ENCODE results near the gene TRAF4.

The TRAF4 gene

DNA sequence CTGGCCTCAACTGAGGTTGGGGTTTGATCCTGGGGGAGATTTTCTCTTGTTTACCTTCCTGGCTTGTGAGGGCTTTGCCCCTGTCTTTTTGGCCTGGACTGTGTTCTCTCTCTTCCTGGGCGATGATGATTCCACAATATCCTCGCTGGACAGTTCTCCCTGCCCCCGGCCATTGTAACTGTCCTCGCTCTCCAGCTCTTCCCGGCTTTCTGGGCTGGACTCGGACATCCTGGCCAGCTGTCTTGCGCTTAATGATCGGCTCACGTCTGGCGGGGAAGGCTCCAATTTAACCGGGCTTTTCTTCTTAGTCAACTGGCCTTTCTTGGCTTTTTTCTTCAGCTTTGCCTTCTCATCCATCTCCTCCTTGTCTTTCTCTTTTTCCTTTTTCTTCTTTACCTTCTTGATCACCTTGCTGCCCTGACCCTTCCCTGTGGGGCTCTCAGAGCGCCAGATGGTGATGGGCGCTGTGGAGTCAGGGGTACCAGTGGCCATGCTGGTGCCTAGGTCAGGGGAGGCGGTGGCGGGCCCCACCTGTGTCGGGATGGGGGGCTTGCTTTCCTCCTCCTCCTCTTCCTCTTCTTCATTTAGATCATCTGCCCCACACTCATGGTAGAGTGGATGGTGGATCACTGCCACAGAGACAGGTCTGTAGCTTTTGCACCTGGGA, 40.1 kb upstream of the TRAF4 start:
- DNase-seq (ENCODE audit: low read depth), result no peak
- H3K4me3 ChIP-seq (ENCODE audit: low read depth, low read length), result no peak overlapping the region
- TF ChIP-seq, protein P1, sequence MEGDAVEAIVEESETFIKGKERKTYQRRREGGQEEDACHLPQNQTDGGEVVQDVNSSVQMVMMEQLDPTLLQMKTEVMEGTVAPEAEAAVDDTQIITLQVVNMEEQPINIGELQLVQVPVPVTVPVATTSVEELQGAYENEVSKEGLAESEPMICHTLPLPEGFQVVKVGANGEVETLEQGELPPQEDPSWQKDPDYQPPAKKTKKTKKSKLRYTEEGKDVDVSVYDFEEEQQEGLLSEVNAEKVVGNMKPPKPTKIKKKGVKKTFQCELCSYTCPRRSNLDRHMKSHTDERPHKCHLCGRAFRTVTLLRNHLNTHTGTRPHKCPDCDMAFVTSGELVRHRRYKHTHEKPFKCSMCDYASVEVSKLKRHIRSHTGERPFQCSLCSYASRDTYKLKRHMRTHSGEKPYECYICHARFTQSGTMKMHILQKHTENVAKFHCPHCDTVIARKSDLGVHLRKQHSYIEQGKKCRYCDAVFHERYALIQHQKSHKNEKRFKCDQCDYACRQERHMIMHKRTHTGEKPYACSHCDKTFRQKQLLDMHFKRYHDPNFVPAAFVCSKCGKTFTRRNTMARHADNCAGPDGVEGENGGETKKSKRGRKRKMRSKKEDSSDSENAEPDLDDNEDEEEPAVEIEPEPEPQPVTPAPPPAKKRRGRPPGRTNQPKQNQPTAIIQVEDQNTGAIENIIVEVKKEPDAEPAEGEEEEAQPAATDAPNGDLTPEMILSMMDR (IDR thresholded peaks at IDR 0.05; ENCODE audit: control insufficient read depth, extremely low read depth, insufficient read depth), result no peak

GRCh38 chr17:28704219-28704858, 39.5 kb upstream of the TRAF4 start:
- DNase-seq (ENCODE audit: low read depth), result no peak
- TF ChIP-seq, protein P1 (IDR thresholded peaks at IDR 0.05; ENCODE audit: control insufficient read depth, extremely low read depth, insufficient read depth), result no peak
- H3K4me3 ChIP-seq (ENCODE audit: low read depth, low read length), result no peak overlapping the region

DNA sequence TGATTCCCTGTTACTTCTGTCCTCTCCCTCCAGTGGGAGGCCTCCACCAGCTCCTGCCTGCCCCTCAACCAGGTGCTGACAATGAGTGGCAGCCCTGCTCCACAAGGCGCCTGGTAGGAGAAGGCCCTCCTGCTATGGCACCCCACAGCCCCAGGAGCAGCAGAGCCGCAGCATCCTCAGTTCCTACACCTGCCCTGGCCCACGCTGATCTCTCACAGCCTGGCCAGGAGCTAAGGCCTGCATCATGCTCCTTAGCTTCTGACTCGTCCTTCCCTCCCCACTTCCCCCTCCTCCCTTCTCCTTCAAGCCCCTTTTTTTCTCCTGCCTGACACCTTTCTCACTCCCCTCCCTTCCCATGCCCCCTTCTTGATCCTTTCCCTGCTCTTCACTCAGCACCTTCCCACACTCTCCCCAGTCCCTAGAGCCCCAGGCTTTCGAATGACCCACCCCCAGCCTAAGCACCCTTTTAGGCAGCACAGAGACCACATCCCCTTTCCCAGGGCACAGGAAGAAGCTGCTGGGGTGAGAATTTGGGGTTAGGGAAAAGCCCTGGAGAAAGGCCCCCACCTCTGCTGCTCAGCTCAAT, 38.6 kb upstream of the TRAF4 start:
- no peak overlapping the region for H3K4me3 ChIP-seq (ENCODE audit: low read depth, low read length)
- DNase-seq (ENCODE audit: low read depth), result no peak
- TF ChIP-seq, protein P1 (IDR thresholded peaks at IDR 0.05; ENCODE audit: control insufficient read depth, extremely low read depth, insufficient read depth), result no peak

GRCh38 chr17:28705728-28706334, 38.0 kb upstream of the TRAF4 start:
- no peak for DNase-seq (ENCODE audit: low read depth)
- H3K4me3 ChIP-seq (ENCODE audit: low read depth, low read length), result no peak overlapping the region
- TF ChIP-seq, protein P1 (IDR thresholded peaks at IDR 0.05; ENCODE audit: control insufficient read depth, extremely low read depth, insufficient read depth), result no peak

DNA sequence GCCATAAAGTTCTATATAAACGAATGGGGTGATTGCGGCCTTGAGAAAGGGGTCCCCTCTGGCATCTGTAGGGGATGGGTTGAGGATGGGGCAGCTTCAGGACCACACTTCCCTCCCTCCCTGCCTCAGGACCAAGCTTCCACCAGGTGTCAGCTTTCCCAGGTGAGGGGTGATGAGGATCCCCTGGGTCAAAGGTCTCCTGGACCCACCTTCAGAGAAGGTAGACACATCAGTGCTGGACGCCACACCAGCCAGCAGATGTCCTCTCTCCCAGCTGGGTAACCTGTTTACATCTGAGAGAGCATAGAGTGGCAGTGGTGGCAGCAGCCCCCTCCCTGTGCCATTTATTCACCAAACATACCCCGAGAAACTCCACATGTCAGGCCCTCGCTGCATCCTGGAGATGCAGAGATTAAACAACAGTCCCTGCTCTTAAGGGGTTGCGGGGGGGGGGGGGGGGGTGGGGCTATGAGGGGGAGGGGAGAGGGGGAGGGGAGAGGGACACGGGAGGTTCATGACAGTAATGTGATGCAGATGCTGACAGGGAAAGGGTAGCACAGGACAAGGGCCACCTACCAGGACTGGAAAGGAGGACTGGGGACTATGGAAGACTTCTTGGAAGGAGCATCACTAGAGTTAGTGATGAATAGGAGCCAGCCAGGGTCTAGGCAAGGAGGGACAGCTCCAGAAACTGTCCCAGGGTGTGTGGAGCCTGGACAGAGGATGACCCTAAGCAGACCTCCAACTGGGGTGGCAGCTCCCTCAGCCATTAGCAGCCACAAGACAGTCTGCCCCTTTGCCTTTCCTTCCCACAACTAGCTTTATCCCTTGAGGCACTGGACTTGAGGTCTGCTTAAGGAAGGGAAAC, 37.1 kb upstream of the TRAF4 start:
- TF ChIP-seq, protein P1 (IDR thresholded peaks at IDR 0.05; ENCODE audit: control insufficient read depth, extremely low read depth, insufficient read depth), result peak; percentile 26; the same call in 1 of the 2 replicates
- H3K4me3 ChIP-seq (ENCODE audit: low read depth, low read length), result no peak overlapping the region
- no peak for DNase-seq (ENCODE audit: low read depth)

DNA sequence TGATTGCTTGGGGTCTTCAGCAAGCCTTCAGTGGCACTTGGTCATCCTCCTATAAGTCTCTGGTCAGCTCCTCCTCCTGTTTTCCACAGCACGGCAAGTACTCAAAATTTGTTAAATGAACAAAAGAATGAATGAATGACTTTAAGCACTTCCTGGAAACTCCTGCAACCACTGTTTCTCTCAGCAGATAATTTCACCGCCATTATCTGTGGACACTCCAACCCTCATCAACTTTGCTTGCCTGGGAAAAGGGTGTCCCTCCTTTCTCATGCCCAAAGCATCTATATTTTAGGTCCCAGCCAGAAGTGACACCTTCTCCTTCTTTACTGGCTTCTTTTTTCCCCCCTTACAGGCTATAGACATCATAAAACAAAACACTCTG, 36.5 kb upstream of the TRAF4 start:
- DNase-seq (ENCODE audit: low read depth), result no peak
- TF ChIP-seq, protein P1 (IDR thresholded peaks at IDR 0.05; ENCODE audit: control insufficient read depth, extremely low read depth, insufficient read depth), result no peak
- H3K4me3 ChIP-seq (ENCODE audit: low read depth, low read length), result no peak overlapping the region
